GM18508 (cell line): ENCODE data around the gene DQX1.

Source experiments
- ATAC-seq: cut with Tn5 transposase; IDR thresholded peaks from one replicate; pipeline ENCODE4 v1.9.1; 2021; ENCODE audit warnings: moderate number of reproducible peaks; ENCODE audit not compliant: insufficient read depth, unreplicated experiment

The DQX1 gene

DNA sequence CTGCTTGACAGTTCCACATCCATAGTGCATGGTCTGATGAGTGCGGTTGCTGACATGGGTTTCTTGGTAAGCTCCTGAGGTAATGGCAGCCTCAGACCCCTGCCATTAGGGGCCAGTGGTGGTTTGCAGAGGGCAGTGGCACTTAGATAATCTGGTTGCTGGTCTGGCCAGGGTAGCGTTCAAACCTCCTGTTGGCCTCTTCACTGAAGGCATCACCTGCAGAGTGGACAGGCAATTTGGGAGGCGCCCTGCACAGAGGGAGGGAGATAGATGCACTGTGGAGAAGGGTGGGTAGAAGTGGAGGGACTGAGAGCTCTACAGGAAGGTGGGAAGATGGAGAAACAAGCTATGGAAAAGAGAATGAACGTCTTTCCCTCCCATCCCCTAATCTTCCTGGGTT lies 7.4 kb upstream of the DQX1 start:
- no peak for ATAC-seq

DNA sequence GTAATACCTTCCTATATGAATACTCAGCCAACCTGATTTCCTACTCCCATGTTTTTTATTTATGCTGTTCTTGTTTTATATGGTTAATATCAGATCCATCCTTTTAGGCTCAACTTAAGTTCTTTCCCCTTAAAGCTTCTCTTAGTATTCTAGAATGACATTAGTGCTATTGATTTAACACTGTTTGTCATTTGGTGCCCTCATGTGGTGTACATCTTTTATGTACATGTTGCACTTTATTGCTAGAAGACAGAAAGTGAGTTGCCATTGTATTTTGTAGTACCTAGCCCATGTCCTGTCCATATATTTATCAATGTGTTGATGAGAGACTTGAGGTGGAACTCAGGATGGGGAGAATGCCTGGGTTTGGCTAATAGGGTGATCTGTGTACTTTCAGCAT lies 6.2 kb upstream of the DQX1 start:
- ATAC-seq, result no peak

DNA sequence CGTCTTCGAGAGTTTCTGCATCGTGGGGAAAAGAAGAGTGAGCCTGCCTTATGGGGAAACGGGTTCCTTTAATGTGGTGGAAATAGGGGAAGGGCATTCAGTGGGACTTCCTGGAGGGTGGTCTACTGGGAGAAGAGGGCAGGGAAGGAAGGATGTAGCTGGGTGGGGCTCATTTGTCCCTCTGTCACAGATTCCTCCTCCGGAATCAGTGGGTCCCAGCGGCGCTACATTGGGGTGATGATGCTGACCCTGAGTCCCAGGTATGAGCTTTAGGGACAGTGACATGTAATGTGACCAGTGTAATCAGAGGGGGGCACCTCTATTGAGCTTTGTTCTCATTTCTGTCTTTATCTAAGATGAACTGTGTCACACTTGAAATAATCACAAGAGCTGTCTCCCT lies 5.6 kb upstream of the DQX1 start:
- no peak for ATAC-seq

DNA sequence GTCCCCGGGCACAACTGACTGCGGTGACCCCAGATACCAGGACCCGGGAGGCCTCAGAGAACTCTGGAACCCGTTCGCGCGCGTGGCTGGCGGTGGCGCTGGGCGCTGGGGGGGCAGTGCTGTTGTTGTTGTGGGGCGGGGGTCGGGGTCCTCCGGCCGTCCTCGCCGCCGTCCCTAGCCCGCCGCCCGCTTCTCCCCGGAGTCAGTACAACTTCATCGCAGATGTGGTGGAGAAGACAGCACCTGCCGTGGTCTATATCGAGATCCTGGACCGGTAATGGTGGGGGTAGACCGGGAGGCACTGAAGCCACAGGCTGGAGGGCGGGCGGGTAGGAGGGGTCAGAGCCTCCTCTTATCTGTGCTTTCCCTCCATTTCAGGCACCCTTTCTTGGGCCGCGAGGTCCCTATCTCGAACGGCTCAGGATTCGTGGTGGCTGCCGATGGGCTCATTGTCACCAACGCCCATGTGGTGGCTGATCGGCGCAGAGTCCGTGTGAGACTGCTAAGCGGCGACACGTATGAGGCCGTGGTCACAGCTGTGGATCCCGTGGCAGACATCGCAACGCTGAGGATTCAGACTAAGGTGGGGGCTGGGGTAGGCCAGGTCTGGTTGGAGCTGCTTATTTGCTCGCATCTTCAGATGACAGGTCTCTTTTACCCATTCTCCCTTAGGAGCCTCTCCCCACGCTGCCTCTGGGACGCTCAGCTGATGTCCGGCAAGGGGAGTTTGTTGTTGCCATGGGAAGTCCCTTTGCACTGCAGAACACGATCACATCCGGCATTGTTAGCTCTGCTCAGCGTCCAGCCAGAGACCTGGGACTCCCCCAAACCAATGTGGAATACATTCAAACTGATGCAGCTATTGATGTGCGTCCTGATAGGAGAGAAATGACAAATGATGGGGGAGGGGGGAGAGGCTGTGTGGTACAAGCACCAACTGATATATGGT lies 4.5 kb upstream of the DQX1 start:
- no peak for ATAC-seq

DNA sequence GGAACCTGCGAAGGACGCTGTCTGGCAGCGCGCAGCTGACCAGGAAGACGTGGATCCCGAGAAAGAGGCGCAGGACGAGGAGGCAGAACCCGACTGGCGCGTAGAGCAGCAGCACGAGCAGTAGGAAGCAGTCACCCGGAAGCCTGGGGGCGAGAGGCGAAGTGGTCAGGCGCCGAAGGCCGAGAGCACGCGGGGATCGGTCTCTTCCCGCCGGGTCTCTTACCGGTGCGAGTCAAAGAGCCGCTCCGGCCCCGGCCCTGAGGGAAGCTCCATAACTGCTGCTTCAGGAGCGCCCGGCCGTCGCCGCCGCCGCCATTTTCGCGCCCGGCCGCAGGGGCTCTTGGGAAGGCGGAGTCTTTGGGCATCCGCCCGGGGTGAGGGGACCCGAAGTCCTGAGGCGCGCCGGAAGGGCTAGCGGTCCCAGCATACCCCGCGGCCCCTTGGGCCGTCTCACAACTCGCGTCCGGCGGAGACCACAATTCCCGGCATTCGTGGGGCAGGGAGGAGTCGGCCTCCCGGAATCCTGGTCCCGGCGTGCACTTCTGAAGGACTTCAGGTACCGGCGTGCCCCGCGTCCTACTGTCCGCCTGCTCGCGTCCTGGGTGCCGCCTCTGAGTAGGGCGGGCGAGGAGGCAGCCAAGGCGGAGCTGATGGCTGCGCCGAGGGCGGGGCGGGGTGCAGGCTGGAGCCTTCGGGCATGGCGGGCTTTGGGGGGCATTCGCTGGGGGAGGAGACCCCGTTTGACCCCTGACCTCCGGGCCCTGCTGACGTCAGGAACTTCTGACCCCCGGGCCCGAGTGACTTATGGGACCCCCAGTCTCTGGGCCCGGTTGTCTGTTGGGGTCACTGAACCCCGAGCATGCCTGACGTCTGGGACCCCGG lies 3.6 kb upstream of the DQX1 start, which contains the start of the genes AUP1 and HTRA2:
Gene AUP1 (minus strand): TSS at position 350 of the 882 bp plus-strand sequence. CDS start 77 bp downstream, at position 273.
Gene HTRA2 (plus strand): TSS at position 577 of the 882 bp plus-strand sequence. CDS start 74 bp downstream, at position 651.
- ATAC-seq, result peak; percentile 61

DNA sequence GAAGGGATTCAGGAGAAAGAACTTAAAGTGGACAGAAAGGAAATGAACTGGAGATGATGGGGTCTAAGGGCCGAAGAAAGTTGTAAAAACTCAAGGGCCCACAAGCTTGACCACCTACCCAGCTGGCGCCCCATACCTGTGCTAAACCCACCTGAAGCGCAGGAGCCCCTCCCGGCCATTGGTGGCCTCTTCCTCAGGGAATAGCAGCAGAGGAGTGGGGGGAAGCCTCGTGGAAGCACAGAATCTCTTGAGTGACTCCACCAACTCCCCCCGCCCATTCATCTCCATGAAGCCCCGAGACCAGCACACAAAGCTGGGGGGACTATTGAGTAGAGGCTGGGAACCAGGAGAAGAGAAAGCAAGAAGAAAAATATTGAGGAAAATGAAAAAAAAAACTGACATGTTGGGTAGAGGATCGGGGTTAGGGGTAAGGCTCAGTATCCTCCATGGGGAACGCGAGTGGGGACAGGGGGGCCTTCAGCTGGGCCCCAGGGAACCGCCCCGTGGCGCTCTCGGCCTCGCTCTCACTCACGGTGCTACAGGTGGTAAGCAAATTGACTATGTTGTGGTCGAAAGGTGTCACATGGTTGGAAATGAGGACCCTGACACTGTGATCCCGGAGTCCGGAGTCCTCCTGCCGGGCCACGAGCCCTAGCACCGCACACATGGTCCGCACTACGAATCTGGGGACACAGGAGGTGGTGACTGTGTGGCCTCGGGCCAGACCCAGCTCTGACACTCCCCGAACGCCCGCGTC lies 2.7 kb upstream of the DQX1 start:
- ATAC-seq, result peak; percentile 1

DNA sequence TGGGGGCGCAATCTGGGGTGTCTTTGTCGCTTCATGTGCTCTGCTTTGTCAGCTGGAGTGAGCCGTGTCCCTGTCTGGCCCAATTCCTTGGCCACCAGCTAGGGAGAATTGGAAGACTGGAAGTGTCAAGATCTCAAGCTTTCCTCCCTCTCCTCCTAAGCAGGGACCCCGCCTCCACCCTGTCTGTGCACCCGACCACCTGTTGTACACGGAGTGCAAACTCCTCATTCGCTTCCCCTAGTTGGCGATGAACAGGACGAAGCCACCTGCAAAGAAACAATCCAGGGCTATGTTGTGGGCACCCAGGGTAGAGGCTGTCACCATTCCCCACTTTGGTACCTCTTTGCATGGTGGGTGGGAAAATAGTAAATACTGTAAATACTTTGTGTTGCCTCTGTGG lies 1.7 kb upstream of the DQX1 start:
- ATAC-seq, result no peak

DNA sequence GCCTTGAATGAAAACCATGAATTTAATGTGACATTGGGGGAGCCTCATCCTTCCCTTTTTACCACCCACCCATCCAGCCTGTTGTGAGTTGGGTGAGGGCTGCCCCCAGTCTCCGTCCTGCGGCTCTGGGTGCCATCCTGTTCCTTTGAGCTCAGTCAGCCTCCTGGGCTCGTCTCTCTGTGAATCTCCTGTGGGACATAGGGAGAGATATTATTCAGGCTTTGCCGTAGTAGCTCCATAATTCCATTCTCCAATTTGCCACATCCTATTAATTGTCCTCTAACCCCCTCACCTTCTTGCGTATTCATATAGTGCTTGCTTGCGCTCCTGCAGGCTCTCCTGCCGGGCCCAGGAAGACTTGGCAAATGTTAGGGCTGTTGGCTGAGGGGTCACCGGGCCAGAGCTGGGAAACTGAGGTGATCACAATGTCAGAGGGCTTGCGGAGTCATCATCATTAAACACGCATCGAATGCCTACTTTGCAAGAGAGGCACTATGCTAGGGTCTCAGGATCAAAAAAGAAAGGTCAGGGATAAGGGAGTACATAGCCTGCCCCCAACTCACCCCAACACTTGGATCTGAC lies 709 bp upstream of the DQX1 start:
- ATAC-seq, result no peak

DNA sequence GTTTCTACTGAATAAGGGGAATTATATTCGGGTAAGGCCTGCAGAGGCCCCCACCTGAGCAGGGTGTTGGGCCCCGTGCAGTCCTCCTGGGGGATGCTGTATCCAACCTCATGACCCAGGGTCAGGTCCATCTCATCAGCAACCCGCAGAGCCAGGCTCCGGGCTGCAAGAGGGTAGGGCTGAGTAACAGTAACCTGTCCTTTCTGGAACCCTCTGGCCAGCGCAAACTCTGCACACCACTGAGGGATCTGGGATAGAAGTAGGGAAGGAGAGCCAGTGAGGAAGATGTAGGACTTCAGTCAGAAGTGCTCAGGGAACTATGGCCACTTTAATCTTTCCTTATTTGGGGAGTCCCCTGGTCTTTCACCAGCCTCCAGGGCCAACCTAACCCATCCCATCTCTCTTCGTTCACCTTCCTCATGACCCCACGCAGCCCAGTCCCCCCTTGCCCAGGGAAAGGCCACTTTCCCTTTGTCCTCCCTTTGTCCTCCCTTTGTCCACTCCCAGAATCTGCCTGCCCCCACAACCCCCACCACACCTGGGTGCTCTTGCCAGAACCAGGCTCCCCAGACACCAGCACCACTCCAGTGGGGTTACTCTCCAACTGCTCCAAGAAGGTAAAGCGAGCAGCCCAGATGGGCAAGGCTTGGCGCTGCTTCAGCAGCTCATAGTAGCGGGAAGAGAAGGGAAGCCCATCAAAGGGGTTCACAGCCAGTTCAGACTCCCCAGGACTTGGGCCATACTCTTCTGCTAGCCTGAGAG lies 895 bp downstream of the DQX1 start:
- ATAC-seq, result no peak

DNA sequence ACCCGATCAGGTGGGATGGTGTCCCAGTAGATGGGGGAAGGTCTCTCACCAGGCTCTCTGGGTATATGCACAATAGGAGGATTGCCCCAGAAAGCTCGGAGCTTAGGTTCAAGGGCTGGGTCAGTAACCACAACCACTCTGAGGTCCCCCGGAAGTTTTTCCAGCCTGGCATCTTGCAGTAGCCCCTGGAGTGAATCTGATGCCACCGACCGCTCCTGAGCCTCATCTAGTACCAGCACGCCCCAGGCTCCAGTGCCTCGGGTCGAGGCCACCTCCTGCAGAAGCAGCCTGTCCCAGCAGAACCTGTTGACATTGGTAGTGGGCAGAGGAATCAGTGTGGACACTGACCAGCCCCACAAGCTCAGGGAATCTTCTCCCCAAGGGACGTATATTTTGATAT lies 2.0 kb downstream of the DQX1 start:
- no peak for ATAC-seq

DNA sequence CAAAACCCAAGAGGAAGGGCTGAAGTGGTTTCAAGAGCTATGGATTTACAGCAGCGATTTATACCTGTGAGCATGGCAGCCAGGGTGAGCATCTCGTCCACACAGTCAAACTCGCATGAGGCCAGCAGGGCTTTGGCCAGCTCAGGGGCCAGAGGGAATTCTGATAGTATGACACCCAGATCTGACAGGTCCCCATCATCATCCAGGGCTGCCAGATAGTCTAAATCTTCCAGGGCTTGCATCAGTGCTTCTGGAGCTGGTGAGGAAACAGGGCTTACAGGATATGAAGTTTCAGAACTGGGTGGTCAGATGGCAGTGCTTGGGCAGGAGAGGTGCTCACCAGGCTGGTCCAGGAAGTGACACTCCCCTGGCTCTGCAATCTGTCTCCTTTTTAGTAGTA lies 3.5 kb downstream of the DQX1 start:
- no peak for ATAC-seq

DNA sequence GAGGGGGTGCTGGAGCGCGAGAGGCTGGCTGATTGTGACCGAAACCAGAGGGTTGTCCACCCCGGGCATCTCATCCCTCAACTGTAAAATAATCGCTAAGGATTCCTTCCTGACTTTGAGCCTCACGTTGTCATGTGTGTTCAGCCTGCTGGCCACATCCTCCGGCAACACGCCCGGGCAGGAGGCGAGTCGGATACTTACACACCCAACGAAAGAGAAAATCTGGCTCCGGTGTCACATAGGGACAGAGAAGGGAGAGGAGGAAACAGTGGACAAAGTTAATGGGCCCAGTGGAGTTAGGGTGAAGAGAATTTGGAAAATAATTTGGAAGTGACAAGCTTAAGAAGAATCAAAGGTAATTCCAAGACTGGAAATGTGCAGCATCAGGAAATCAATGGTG lies 9.4 kb downstream of the DQX1 start:
- ATAC-seq, result no peak

DNA sequence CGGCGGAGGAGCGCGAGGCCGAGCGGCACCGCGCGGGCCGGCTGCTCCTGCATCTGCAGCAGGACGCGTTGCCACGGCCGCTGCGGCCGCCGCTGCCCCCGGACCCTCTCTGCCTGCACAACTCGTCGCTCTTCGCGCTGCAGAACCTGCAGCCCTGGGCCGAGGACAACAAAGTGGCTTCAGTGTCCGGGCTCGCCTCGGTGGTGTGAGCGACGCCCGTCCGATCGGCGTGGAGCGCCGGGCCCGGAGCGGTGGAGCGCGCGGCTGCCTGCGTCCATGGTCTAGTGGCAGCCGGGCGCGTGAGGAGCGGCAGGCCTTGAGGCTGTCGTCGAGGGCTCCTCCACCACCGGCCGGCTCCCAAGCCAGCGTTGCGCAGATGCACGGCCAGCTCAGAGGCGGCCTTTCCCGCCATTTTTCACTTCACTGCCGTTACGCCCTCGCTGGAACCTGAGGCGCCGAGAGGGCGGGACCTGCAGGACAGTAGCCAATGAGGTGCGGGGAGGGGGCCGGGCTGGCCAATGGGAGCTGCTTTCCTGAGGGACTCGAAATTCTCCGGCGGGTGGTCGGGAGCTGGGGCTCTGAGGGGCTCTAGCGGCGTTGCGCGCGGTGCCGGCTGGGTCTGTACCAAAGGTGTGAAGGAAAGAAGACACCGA lies 9.9 kb downstream of the DQX1 start:
- no peak for ATAC-seq

DNA sequence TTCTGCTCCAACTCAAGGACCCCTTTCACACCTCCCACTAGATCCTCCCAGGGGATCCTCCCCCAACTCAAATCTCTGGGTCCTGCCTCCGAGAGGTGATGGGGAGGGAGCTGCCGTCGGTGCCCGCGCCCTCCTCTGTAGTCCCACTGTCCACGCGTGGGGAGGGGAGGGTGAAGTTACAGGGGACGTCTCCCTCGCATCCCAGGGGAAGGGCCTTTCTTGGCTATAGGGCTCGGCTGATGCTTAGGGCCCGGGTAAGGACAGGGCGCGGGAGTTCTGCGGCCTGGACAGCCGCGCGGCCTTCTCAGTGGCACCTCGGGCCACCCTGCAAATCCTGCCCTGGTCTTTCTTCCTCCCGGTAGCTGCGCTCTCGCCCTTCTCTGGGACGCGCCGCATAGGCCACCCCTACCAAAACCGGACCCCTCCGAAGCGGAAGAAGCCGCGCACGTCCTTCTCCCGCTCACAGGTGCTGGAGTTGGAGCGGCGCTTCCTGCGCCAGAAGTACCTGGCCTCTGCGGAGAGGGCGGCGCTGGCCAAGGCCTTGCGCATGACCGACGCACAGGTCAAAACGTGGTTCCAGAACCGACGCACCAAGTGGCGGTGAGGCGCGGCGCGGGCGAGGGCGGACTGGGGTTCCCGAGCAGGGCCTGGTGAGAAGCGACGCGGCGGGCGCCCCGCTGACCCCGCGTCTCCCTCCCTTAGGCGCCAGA lies 10.6 kb downstream of the DQX1 start:
- ATAC-seq, result no peak

DNA sequence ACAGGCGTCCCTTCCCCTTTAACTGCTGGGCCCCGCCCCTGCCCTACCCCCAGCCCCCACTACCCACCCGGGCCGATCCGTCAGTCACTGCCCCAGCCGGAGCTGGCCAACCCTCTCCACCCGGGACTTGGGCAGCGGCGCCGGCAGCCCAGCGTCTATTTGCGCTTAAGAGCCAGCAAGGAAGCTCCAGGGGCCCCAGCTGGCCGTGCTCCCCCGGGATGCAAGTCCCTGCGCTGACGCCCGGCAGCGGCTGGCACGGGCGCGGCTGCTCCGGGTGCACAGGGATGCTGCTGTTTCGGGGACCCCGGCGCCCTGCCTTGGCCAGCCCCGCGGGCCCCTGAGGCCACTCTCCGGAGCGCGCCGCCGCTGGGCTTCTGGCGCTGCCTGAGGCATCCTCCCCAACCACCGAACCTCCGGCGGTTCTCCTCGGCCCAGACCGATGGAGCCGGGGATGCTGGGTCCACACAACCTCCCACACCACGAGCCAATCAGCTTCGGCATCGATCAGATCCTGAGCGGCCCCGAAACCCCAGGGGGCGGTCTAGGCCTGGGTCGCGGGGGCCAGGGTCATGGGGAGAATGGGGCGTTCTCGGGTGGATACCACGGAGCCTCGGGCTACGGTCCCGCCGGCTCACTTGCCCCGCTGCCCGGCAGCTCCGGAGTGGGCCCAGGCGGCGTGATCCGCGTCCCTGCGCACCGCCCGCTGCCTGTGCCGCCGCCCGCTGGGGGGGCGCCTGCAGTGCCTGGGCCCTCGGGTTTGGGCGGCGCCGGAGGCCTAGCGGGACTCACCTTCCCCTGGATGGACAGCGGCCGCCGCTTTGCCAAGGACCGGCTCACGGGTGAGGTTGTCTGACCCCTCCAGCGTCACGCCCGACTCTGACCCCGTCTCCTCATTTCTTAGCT lies 11.4 kb downstream of the DQX1 start, which contains the start of gene TLX2:
Gene TLX2 (plus strand): TSS at position 83 of the 903 bp plus-strand sequence. CDS start 357 bp downstream, at position 440.
- ATAC-seq, result no peak

DNA sequence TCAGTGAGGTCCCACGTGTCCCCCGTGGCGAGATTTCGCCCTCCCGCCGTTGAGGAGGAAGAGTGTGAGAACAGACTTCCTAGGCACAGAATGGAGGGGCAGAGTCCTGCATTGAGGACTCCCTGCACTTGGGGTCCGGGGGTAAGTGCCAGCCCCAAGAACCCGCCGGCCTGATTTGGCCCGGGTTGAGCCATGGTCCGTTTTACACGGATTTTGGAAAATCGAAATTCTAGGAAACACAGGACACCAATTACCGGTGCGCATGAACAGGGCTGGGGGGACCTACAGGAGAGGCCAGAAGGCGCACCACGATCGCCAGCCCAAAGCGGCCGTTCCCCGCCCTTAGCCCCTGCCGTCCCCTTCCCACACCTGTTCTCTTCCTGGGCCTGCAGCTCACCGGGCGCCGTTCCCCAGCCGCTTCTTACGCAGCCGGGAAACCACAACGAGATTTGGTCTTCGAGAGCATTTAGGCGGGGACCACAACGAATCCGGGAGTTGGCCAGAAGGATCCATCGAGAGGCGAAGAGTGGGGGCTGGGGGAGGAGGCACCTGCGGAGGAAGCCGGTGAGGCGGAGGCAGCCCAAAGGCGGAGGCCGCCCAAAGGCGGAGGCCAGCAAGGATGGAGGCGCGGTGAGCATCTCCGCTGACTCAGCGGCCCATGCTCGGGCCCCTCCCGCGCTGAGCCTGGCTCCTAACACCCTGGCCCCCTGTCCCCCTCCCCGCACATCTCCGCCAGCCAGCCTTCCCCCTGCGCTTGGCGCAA lies 12.2 kb downstream of the DQX1 start:
- no peak for ATAC-seq
